GM18867 (cell line): Measurements from ENCODE around the gene CCDC174.
A peak's percentile ranks its signal among the peaks of the same experiment; 100 is the strongest.

ENCODE experiments used
- ATAC-seq: cut with Tn5 transposase; IDR thresholded peaks from one replicate; pipeline ENCODE4 v1.9.1; 2021; ENCODE audit warnings: mild to moderate bottlenecking, moderate library complexity; ENCODE audit not compliant: unreplicated experiment

CCDC174 gene

GRCh38 chr3:14698601-14699244 lies 47.2 kb downstream of the CCDC174 start:
- ATAC-seq = no peak

GRCh38 chr3:14699643-14700042 lies 48.1 kb downstream of the CCDC174 start:
- ATAC-seq = no peak

GRCh38 chr3:14700891-14701290 lies 49.3 kb downstream of the CCDC174 start:
- no peak for ATAC-seq

- no peak for ATAC-seq
Measured at GRCh38 chr3:14701676-14702075, 50.1 kb downstream of the CCDC174 start.

- ATAC-seq = no peak
Measured at GRCh38 chr3:14703128-14703750, 51.7 kb downstream of the CCDC174 start.

GRCh38 chr3:14703791-14704190 lies 52.2 kb downstream of the CCDC174 start:
- ATAC-seq = no peak

GRCh38 chr3:14706096-14706495 lies 54.5 kb downstream of the CCDC174 start:
- no peak for ATAC-seq

GRCh38 chr3:14716591-14716990 lies 65.0 kb downstream of the CCDC174 start:
- no peak for ATAC-seq

- ATAC-seq = no peak
Measured at GRCh38 chr3:14717307-14717706, 65.7 kb downstream of the CCDC174 start.

GRCh38 chr3:14718539-14718938 lies 67.0 kb downstream of the CCDC174 start:
- peak; percentile 77 for ATAC-seq

- peak; percentile 43 for ATAC-seq
Measured at GRCh38 chr3:14719006-14719405, 67.4 kb downstream of the CCDC174 start.

- ATAC-seq = no peak
Measured at GRCh38 chr3:14721126-14721864, 69.7 kb downstream of the CCDC174 start.
